ENCODE data around the gene TUBA3E. TPM values are rescaled to one million over a fixed set of nuclear protein-coding genes. Genes with fewer than 3 reads are reported as not detected.

Gene TUBA3E
- total RNA-seq: not detected in 2 replicates

DNA sequence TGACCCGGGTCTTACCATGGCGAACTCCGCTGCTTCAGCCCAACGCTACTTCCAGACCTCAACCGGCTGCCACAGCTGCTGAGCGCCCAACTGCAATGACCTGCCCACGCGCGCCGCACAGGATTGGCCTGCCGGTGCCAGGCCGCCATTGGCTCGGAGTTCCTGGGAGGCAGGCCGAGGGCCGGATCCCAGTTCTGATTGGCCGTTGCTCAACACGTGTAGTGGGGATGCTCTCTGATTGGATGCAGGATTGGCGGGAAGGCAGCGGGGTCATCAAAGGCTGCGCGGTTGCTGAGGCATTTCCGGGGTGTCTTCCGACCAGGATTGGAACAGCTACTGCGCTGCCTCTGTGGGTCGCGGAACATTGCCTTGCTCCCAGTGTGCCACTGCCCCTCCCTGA is at the start of gene TUBA3E:
TUBA3E (minus strand) TSS at position 97 of the 400 bp plus-strand sequence; CDS start at position 18, 79 bp downstream.

DNA sequence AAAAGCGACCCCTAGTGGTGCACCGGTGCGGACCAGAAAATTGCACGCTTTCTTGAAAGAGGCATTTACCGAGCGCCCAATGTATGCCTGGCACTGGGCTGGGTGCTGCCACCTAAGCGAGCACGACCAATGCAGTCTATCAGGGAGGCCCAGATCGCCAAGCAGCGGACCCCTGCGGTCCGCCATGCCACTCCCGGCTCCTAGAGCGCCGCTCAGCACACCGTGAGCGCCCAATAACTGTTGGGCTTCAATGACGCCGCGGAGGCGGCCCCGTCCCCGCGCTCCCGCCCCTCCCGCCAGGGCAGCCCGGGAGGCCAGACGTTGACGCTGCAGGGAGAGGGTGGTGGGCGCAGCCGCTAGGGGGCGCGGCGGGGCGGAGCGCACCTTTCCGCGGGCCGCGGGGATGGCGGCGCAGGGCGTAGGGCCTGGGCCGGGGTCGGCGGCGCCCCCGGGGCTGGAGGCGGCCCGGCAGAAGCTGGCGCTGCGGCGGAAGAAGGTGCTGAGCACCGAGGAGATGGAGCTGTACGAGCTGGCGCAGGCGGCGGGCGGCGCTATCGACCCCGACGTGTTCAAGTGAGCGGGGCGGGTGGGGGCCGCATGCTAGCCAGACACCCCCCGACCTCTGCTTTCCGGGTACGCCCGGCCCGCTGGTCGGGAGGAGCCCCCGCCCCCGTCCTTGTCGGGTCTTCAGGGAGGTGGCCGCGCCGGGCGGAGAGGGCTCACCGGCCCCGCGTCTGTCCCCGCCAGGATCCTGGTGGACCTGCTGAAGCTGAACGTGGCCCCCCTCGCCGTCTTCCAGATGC is 16.2 kb downstream of the TUBA3E start, which contains the start of gene MZT2B:
MZT2B (plus strand) TSS at position 383 of the 803 bp plus-strand sequence; CDS start at position 404, 21 bp downstream.

GRCh38 chr2:130181325-130181879 is 16.8 kb downstream of the TUBA3E start, which contains the start of gene SMPD4:
Gene SMPD4, minus strand, starts transcription at chr2:130181602. Its CDS starts 5,010 bp downstream, at chr2:130176592.

DNA sequence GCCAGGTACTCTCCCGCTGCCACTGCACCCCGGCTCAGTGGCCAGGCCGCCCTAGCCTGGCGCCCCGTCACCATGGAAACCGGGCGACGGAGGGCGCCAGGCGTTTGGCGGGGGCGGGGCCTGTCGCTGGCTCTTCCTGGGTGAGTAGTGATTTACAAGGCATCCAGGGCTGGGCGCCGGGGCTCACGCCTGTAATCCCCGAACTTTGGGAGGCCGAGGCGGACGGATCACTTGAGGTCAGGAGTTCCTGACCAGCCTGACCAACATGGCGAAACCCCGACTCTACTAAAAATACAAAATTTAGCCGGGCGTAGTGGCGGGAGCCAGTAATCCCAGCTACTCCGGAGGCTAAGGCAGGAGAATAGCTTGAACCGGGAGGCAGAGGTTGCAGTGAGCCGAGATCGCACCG is 53.2 kb downstream of the TUBA3E start, which contains the start of gene CCDC74B:
CCDC74B (minus strand) TSS at position 107 of the 409 bp plus-strand sequence. CDS start 116 bp downstream, outside the sequence.

Other genes starting within 250 kb of the TUBA3E start
- gene RAB6C, start 218.8 kb downstream of the TUBA3E start, total RNA-seq: not detected in 2 replicates
- gene POTEF, start 69.2 kb downstream of the TUBA3E start, total RNA-seq: not detected in 2 replicates
- 4.1 and 10.6 TPM in 2 replicates for gene CCDC74B, start 53.3 kb downstream of the TUBA3E start, total RNA-seq
- 7.3 and 9.1 TPM in 2 replicates for gene SMPD4, start 16.8 kb downstream of the TUBA3E start, total RNA-seq
- gene MZT2B, start 16.2 kb downstream of the TUBA3E start, total RNA-seq: 126 and 277 TPM in 2 replicates
- gene IMP4, start 144.5 kb upstream of the TUBA3E start, total RNA-seq: 58.0 and 79.0 TPM in 2 replicates
- gene PTPN18, start 157.6 kb upstream of the TUBA3E start, total RNA-seq: 10.6 and 10.9 TPM in 2 replicates

All from bronchial smooth muscle cell (primary cell).